NOMO-1 treated with DMSO at 0.1 percent for 48 hours (cell line): ENCODE data around the gene NOP56.
"Not testable (repeated sequence)": the region's sequence is repeated elsewhere in the genome, so short reads cannot be mapped to it uniquely, and the experiment has no call there.

Experiments
- DNase-seq: peaks from one replicate; lab custom pipeline; 2025; ENCODE audit not compliant: unreplicated experiment; lab: John Stamatoyannopoulos, UW

NOP56 gene

DNA sequence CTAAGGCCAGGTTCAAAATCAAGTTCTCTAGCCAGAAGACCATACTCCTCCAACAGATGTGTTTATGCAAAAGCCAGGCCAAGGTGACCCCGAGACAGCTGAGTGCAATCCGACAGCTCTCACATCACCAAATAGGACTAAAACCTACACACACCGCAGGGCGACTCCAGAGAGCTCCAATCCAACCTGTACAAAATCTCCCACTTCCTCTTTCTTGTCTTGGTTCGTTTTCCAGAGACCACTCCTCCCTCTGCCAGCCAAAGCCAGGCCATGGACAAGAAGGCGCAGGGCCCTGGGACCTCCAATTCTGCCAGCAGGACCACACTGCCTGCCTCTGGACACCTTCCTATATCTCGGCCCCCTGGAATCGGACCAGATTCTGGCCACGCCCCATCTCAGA, 11.5 kb upstream of the NOP56 start:
- no peak for DNase-seq

DNA sequence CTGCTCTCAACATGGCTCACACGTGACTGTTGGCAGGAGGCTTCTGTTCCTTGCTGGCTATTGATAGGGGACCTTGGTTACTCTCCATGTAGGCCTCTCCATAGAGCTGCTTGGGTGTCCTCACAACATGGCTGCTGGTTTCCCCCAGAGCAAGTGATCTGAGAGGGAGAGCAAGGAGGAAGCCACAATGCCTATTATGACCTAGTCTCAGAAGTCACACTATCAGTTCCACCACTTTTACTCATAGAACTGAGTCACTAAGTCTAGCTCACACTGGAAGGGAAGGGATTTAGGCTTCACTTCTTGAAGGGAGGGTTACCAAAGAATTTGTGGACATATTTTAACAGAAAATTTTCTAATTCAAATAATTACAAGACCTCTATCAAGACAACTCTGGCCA, 8.7 kb upstream of the NOP56 start:
- DNase-seq: no peak

DNA sequence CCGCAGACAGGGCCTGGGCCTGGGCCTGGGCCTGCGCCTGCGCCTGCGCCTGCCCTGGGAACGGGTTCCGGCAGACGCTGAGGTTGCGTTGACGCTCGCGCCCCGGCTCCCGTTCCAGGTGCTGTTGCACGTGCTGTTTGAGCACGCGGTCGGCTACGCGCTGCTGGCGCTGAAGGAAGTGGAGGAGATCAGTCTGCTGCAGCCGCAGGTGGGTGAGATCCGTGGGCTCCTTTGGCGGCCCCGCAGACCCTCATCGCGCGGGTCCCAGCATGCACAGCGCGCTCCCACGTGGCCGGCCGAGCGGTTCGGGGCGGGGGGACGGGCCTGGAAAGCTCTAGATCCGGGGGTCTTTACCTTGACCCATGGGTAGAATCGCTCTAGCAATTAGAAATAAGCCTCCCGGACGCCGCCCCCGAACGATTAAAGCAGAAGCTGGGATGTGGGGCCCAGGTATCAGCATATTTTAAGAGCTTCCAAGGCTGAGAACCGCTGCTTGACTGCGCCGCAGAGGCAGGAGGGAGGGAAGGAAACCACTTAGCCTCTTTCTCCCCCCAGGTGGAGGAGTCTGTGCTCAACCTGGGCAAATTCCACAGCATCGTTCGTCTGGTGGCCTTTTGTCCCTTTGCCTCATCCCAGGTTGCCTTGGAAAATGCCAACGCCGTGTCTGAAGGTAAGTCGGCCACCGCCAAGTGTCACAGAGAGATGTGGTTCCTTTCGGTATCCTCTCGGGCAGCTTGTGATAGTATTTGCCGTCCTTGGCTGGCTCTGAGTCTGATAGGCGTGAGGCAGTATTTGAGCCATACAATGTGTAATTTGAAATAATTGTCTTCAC, 508 bp downstream of the NOP56 start:
- DNase-seq: no peak

DNA sequence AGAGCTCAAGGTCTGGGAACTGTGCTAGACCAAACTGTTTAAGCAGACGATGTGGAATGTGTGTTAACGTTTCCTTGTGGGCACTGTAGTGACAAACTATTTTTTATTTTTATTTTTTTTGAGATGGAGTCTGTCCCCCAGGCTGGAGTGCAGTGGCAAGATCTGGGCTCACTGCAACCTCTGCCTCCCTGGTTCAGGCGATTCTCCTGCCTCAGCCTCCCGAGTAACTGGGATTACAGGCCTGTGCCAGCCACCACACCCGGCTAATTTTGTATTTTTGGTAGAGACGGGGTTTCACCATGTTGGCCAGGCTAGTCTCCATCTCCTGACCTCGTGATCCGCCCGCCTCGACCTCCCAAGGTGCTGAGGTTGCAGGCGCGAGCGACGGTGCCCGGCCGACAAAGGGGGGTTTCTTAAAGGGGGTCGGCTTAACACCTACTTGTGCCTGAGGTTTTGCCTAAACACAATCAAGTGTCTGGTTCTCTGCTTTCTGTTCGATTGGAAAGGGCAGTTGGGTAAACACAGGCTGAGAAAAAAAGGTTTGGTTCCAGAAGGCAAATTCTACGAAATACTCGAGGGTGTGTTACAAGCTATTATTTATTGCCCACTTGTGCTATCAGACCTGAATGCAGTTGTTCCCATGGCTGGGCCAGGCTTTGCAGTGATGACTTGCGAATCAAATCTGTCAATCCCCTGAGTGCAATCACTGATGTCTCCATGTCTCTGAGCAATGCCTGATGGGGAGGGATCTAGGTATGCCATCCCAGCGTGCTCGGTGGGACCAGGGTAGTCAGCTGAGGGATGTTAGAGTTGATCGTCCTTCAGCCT, 1.3 kb downstream of the NOP56 start:
- DNase-seq: no peak

DNA sequence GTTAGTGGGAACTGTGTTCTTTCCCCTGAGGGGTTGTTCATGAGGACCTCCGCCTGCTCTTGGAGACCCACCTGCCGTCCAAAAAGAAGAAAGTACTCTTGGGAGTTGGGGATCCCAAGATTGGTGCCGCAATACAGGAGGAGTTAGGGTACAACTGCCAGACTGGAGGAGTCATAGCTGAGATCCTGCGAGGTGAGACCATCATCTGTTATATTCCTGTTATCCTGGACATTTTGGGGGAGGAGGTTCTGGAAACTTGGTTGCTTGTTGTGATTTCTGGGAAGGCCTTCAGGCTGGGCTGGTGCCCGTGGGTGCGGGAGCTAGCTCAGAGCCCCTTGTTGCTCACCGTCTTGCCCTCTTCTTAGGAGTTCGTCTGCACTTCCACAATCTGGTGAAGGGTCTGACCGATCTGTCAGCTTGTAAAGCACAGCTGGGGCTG, 2.0 kb downstream of the NOP56 start:
- DNase-seq: no peak

DNA sequence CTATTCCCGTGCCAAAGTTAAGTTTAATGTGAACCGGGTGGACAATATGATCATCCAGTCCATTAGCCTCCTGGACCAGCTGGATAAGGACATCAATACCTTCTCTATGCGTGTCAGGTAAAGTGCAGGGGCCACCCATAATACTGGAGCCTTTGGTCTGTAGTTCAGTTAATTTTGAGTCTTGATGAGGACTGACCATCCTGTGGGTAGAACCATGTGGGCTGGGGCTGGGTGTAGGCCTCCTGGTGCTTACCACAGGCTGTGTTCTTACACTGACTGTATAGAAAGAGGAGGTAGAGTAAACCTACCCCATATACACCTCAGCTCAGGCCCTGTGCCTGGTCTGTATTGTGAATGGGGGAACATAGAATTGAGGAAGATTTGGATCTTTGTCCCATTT, 2.4 kb downstream of the NOP56 start:
- DNase-seq: no peak

DNA sequence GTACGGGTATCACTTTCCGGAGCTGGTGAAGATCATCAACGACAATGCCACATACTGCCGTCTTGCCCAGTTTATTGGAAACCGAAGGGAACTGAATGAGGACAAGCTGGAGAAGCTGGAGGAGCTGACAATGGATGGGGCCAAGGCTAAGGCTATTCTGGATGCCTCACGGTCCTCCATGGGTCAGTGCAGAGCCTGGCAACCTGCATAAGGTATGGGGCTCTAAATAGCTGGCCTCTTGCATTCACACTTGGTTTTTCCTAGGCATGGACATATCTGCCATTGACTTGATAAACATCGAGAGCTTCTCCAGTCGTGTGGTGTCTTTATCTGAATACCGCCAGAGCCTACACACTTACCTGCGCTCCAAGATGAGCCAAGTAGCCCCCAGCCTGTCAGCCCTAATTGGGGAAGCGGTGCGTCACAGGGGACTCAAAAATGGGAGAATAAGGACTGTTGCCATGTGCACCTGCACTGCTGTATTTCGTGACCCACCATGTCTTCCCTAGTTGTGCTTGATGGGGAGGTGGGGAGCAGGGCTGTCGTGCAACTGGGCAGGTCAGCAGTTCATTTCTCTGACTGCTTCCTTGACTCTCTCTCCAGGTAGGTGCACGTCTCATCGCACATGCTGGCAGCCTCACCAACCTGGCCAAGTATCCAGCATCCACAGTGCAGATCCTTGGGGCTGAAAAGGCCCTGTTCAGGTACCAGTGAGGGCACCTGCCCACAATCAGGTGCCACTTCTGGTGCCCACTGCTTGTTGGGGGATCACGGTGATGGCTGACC, 3.1 kb downstream of the NOP56 start:
- no peak for DNase-seq

DNA sequence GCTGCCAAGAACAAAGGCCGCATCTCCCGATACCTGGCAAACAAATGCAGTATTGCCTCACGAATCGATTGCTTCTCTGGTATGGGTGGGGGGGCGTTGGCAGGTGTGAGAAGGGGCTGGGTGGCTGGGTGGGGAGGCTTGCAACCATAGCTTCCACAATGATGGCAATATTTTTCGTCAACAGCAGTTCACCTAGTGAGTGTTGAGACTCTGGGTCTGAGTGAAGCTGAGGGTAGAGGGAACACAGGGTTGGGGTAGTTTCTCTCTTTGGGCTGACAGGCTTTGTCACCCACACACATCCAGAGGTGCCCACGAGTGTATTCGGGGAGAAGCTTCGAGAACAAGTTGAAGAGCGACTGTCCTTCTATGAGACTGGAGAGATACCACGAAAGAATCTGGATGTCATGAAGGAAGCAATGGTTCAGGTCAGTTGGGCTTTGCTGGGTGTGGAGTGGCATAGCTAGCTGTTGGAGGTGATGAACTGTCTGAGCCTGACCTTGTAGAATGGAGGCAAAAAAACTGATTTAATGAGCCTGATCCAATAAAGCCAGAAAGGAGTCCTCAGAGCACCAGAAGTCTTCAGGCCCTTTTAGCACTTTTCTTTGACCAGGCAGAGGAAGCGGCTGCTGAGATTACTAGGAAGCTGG, 4.2 kb downstream of the NOP56 start:
- DNase-seq: no peak

DNA sequence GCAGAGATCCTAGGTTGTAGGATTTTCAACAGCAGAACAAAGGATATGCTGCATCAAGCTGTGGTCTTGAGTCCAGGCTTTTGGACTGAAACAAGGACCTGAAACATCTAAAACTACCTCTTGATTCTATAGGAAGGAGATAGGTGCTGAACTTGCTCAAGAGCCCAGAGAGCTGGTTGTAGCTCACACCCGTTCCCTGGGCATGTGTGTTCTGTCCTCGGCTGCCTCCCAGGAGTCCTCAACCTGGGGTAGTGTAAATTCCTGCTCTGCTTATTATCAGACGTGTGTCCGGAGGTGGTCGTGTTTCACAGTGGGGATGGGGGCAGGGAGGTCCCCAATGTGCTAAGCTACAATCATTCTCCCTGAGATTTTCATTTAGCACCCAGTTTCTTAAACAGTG, 4.8 kb downstream of the NOP56 start:
- no peak for DNase-seq

DNA sequence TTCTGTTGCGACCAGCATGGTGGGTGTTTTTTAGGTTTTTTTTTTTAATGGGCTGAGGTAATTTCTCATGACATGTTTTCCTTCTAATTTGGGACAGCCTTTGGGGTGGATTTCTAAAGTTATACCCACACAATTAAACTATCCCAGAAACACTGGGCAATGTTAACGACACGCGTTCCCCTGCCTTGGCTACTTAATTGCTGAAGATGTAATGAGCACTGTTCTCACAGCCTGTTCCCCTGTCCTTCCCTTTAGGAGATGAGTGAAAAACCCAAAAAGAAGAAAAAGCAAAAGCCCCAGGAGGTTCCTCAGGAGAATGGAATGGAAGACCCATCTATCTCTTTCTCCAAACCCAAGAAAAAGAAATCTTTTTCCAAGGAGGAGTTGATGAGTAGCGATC, 5.2 kb downstream of the NOP56 start:
- DNase-seq: no peak

DNA sequence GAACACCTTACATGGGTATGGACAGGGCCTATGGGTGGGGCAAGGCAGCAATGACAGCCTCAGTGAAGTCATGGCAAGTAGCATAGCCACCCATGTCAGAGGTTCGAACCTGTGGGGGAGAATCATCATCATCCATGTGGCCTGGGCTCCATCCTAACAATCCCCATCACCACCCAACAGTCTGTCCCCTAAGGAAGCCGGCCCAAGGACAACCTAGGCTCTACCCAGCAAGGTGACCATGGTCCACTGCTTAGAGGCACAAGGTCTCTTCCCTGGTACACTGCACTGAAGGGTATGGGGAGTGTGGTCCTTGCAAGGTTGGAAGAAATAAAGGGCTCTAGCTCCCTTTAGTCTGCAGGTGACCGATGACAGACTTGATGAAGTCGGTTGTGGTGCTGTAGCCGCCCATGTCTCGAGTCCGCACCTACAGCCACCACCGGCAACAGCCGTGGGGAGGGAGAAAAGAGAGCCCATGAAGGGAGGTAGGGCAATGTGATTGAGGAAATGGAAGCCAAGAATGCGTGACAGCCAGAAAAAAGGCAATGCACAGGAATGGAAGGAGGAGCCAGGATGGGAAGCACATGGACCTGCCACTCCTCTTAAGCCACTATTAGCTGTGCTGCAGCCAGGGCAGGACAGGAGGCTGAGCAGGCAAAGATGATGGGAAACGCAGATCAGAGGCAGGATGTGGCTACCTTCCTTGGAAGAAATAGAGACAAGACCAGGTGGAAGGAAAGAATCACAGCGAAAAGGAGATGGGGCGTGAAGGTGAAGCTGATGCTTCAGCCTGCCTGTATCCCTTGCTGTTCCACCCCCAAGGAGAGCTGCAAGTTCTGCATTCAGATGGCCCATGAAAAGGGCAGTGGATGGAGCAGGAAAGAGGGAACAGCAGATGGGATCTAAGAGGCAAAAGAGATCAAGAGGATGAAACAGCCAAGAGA, 6.3 kb downstream of the NOP56 start:
- DNase-seq: no peak

DNA sequence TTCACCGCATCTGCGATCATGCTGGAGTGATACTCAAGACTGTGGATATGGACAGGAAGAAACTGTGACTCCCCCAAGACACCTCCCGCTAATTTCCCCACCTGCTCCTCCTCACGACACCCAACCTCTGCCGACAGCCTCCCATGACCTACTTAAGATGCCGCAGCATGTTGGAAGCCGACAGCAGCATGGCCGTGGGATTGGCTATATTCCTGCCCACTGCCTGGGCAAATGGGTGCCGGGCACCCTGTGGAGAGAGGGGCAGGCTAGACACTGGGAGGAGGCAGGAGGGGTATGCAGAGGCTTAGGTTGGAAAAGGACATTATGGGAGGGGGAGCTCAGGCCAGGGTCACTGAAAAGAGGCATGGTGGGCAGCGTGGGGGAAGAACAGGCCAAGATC, 7.1 kb downstream of the NOP56 start:
- DNase-seq: no peak

DNA sequence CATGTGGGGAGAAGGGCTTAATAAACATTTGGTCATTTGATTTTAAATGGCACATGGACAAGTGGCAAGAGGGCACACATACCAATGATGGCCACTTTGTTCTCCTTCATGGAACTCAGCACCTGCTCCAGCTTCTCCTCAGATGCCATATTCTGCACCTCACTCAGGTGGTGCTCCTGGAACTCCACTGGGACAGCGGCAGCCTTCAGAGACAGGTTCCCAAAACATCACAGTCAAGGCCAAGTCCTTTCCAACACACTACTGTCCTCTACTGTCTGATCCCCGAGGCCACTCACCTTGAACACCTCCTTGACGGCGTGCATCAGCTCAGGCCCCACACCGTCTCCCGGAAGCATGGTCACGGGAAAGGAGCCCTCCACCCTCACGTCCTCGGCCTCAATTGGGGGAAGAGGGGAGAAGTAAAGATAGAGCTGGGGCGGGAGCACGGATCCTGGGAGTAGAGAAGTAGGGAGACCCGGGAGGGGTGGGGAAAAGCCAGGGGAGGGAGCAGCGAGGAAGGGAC, 11.0 kb downstream of the NOP56 start:
- no peak for DNase-seq

DNA sequence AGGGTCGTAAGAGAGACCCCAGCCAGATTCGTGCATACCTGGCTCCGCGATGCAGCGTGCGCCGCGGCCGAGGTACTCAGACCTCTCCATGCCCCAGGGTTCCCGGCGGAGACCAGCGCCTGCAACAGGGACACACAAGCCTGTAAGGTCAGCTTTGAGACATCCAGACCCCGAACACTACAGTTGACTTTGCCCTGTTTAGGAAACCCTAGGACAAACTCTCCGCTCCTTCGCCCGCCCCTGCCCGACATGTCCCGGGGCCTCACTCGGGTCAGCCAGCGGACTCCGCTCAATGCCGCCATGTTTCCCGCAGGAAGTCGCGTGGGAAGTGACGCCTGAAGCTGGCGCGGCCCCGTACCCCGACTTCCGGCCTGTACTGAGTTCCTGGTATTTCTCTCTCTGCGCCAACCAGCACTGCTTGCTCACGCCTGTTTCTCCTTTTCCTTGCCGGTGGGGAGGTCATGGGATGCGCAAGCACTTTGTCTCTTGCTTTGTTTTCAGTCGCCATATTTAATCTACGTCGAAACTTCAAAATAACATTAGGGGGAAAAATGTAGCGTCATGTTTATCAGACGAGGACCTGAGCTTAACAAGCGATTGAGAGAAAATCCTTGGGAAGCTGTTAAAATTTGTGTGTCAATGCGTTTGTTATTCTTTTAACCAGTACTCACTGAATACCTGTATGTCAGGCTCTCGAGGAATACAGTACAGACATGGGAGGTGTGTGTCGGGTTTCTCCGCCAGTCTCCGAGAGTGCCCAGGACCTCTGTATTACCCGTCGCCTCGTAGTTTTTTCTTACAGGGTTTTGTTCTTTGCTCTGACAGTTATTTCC, 11.7 kb downstream of the NOP56 start, which contains the start of gene IDH3B:
Gene IDH3B (minus strand): TSS at position 330 of the 833 bp plus-strand sequence. CDS start 28 bp downstream, at position 302.
- DNase-seq: peak; percentile 93

DNA sequence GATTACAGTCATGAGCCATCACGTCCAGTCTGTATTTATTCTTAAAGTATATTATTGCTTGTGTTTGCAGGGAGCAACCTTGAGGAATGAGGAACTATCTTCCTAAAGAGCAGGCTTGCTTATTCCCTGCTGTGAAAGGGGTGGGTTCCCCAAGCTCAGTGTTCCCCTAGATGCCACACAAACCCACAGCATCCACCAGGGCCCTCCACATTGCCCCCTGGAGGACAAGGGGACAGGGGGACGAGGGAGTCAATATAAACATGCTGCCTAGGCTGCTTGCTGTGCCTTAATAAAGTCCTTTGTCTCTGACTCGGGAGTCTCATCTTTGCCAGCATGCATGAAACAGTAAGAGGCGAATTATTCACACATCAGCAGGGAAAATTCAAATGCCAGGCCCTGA, 19.5 kb downstream of the NOP56 start:
- DNase-seq: no peak

DNA sequence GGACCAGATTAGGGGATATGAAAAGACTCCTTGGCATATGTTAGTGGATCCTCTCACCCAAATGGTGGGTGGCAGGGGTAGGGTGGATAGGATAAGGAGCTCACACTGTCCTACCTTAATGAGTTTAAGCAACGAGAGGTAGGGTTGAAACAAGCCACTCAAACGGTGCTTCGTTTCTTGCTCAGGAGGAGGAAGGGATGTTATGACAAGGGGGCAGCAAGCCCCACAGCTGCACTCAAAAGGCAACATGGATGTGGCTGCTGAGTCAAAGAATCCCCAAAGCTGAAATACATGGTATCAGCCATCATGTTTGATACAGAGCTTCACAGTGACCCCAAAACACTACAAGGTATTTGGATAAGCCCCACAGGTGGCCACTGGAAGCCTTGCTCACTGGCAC, 20.0 kb downstream of the NOP56 start:
- DNase-seq: no peak

DNA sequence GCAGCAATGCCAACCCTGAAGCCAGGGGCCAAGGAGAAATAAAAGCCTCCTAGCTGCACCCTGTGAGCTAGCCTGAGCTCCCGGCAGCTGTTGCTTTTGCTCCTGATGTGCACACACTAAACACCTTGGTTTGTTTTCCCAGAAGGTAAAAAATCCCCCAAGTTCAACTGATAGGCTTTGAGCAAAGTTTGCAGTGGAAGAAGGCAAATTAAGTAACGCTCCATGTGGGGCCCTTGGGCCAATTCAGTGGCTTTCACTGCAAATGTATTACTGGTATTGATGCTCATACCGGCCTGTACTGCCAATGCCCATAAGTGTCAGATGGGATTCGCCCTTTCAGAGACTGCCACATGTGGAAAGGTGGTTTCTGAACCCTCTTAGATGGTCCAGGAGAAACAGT, 21.0 kb downstream of the NOP56 start:
- no peak for DNase-seq

DNA sequence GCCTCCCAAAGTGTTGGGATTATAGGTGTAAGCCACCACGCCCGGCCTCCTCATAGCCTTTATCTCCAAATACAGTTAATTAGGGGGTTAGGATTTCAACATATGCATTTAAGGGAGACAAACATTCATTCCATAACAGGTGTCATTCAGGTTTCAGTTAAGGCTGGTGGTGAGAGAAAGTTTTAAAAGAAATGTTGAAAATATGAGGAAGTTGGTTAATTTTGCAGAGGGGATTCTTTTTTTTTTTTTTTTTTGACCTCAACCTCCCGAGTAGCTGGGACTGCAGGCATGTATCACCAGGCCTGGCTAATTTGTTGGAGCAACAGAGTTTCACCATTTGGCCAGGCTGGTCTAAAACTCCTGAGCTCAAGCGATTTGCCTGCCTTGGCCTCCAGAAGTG, 27.6 kb downstream of the NOP56 start:
- peak; percentile 34 for DNase-seq

DNA sequence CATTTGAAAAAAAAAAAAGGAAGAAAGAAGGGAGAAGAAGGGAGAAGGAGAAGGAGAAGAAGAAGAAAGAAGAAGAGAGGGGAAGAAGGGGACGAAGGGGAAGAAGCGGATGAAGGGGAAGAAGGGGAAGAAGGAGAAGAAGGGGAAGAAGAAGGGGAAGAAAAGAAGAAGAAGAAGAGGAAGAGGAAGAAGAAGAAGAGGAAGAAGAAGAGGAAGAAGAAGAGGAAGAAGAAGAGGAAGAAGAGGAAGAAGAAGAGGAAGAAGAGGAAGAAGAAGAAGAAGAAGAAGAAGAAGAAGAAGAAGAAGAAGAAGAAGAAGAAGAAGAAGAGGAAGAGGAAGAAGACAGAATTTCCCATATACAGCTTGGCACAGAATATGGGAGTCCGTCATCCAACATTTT, 29.6 kb downstream of the NOP56 start:
- DNase-seq: not testable (repeated sequence)
